OCI-LY7 (cell line): ENCODE results near the gene ETV3L. TPM values are rescaled to one million over a fixed set of nuclear protein-coding genes. Genes with fewer than 3 reads are reported as not detected.

Source experiments
- BruUV-seq: library from RNA; stranded (reverse); fragments of 400-500 nt; replicated peaks from 2 replicates; lab custom pipeline; 2021; lab: Mats Ljungman, UMichigan
- CTCF ChIA-PET: fragments of 300-600 bp; sonication (Branson Sonifier 250); formaldehyde crosslinking; loops from one replicate; lab custom pipeline; 2022; ENCODE audit warnings: antibody characterized with exemption; ENCODE audit not compliant: unreplicated experiment; lab: Charles Lee
- POLR2A ChIA-PET: fragments of 300-600 bp; sonication (Branson Sonifier 250); formaldehyde crosslinking; loops from one replicate; lab custom pipeline; 2022; ENCODE audit warnings: antibody characterized with exemption; lab: Charles Lee
- DNase-seq: peaks from one replicate; pipeline ENCODE4 v3.0.0-alpha.2; 2015; ENCODE audit warnings: low spot score
- H2AFZ ChIP-seq: fragments of 200-600 bp; sonication (generic), shearing (Covaris generic); 2 replicates; pipeline ENCODE4 v1.6.1; 2014; ENCODE audit warnings: mild to moderate bottlenecking, antibody characterized with exemption, low read length, moderate library complexity
- H3K27ac ChIP-seq: fragments of 200-600 bp; sonication (generic); 2 replicates; pipeline ENCODE4 v1.5.1; 2014; ENCODE audit warnings: mixed run types, low read depth, mild to moderate bottlenecking, moderate library complexity, low read length, inconsistent platforms; ENCODE audit not compliant: poor library complexity, severe bottlenecking
- H3K36me3 ChIP-seq: fragments of 200-600 bp; sonication (generic); 2 replicates; pipeline ENCODE4 v1.6.1; 2014; ENCODE audit warnings: mild to moderate bottlenecking, antibody characterized with exemption, low read length, moderate library complexity, mixed read lengths; ENCODE audit not compliant: insufficient read depth
- H3K4me1 ChIP-seq: fragments of 200-600 bp; sonication (generic); 2 replicates; pipeline ENCODE4 v1.5.1; 2014; ENCODE audit warnings: mild to moderate bottlenecking, low read length; ENCODE audit not compliant: insufficient read depth, poor library complexity, severe bottlenecking
- H3K4me2 ChIP-seq: fragments of 200-600 bp; sonication (generic); 2 replicates; pipeline ENCODE4 v1.6.1; 2014; ENCODE audit warnings: mild to moderate bottlenecking, low read length
- H3K4me3 ChIP-seq: fragments of 200-600 bp; sonication (generic); 2 replicates; pipeline ENCODE4 v1.5.1; 2014; ENCODE audit warnings: mild to moderate bottlenecking, low read depth, low read length; ENCODE audit not compliant: poor library complexity, severe bottlenecking
- H3K79me2 ChIP-seq: fragments of 200-600 bp; sonication (generic); 2 replicates; pipeline ENCODE4 v1.6.1; 2016; ENCODE audit warnings: low read depth, mild to moderate bottlenecking, low read length, moderate library complexity, mixed read lengths; ENCODE audit not compliant: insufficient read depth
- H3K9me2 ChIP-seq: fragments of 200-600 bp; sonication (generic); 2 replicates; pipeline ENCODE4 v1.6.1; 2016; ENCODE audit warnings: mild to moderate bottlenecking, low read length, mixed read lengths; ENCODE audit not compliant: insufficient read depth
- H3K9me3 ChIP-seq: fragments of 200-600 bp; sonication (generic); 2 replicates; pipeline ENCODE4 v1.6.1; 2014; ENCODE audit warnings: mild to moderate bottlenecking, mixed run types, low read length, mixed read lengths
- H4K20me1 ChIP-seq: fragments of 200-600 bp; sonication (generic); 2 replicates; pipeline ENCODE4 v1.6.1; 2014; ENCODE audit warnings: mild to moderate bottlenecking, antibody characterized with exemption, low read length, moderate library complexity, mixed read lengths; ENCODE audit not compliant: insufficient read depth
- CTCF ChIP-seq: fragments of 200-600 bp; sonication (generic); conservative IDR thresholded peaks from 2 replicates; pipeline ENCODE4 v1.5.1; 2014; ENCODE audit warnings: mild to moderate bottlenecking, antibody characterized with exemption, low read length, moderate library complexity, mixed read lengths
- EZH2phosphoT487 ChIP-seq: fragments of 200-600 bp; sonication (generic); IDR thresholded peaks from 2 replicates; pipeline ENCODE4 v1.6.1; 2018; ENCODE audit warnings: low read depth, borderline replicate concordance, mild to moderate bottlenecking, mixed run types, antibody characterized with exemption, low read length, moderate library complexity, mixed read lengths
- intact Hi-C: fragments of 100-400 bp; cut with micrococcal nuclease; formaldehyde crosslinking; loops from one replicate; pipeline ENCODE4 v1.10.0; 2022; ENCODE audit not compliant: unreplicated experiment
- total RNA-seq, 2 experiments: library from RNA; depleted of rRNA in 1 of 2; stranded (reverse); fragments of >200 nt in 1 of 2; shearing (Covaris generic) in 1 of 2; gene quantifications; 2 replicates each; pipeline ENCODE4 v1.2.3, GENCODE V29; 2014 to 2022

ETV3L gene
- total RNA-seq, 2 experiments from 2014 or later = not detected

GRCh38 chr1:157097692-157098091, 1.9 kb downstream of the ETV3L start:
- no TSS peak for BruUV-seq
- no peaks in the 10 kb centered on the region for H3K36me3 ChIP-seq
- no peak overlapping the region for H3K4me3 ChIP-seq
- no peaks in the 10 kb centered on the region for H3K79me2 ChIP-seq
- no peak for DNase-seq
- H3K4me2 ChIP-seq = no peak overlapping the region
- ChIA-PET POLR2A (no interaction called here), CTCF (no interaction called here)
- no peaks in the 10 kb centered on the region for H3K9me2 ChIP-seq
- no peaks in the 10 kb centered on the region for H4K20me1 ChIP-seq
- H3K27ac ChIP-seq = no peak overlapping the region
- TF ChIP-seq CTCF (no peak), EZH2phosphoT487 (no peak)
- H3K9me3 ChIP-seq = no peaks in the 10 kb centered on the region
- H2AFZ ChIP-seq = no peak overlapping the region
- intact Hi-C loops = no loop called here
- H3K4me1 ChIP-seq = no peaks in the 10 kb centered on the region

GRCh38 chr1:157096881-157097280, 2.7 kb downstream of the ETV3L start:
- Histone ChIP-seq H3K27ac (no peak overlapping the region), H3K36me3 (no peaks in the 10 kb centered on the region), H3K79me2 (no peaks in the 10 kb centered on the region), H3K4me3 (no peak overlapping the region), H3K4me1 (no peaks in the 10 kb centered on the region), H2AFZ (no peak overlapping the region), H3K9me3 (no peaks in the 10 kb centered on the region), H3K9me2 (no peaks in the 10 kb centered on the region), H4K20me1 (no peaks in the 10 kb centered on the region), H3K4me2 (no peak overlapping the region)
- ChIA-PET CTCF (no interaction called here), POLR2A (no interaction called here)
- TF ChIP-seq CTCF = no peak
- no TSS peak for BruUV-seq
- intact Hi-C loops = no loop called here
- no peak for DNase-seq

GRCh38 chr1:157095551-157095950, 4.1 kb downstream of the ETV3L start:
- Histone ChIP-seq H3K9me3 (no peaks in the 10 kb centered on the region), H3K27ac (no peak overlapping the region), H3K9me2 (no peaks in the 10 kb centered on the region), H3K4me3 (no peak overlapping the region), H3K79me2 (no peaks in the 10 kb centered on the region), H3K36me3 (no peaks in the 10 kb centered on the region), H3K4me1 (no peaks in the 10 kb centered on the region), H2AFZ (no peak overlapping the region), H4K20me1 (0 out of 2 replicates have a peak, but pooled peaks cover 3% of the 10 kb centered on the region), H3K4me2 (no peak overlapping the region)
- intact Hi-C loops = no loop called here
- ChIA-PET POLR2A (interaction anchor here (0.6 to 0.7 kb wide), 2 partner anchors 130 to 983 kb away, joined by 3 read pairs; no protein-coding TSS in a partner anchor), CTCF (interaction anchor here (0.6 kb wide), 1 partner anchor 947 kb away, joined by 3 read pairs; no protein-coding TSS in a partner anchor)
- DNase-seq = no peak
- no TSS peak for BruUV-seq
- TF ChIP-seq CTCF = no peak
- TF ChIP-seq EZH2phosphoT487 = no peak
